NK-92 treated with Interleukin-12 subunit alpha and Interleukin-12 subunit beta, amount 100 ng/mL, for 24 hours (cell line): Measurements from ENCODE around the gene GGTA1.
"Not testable (repeated sequence)": the region's sequence is repeated elsewhere in the genome, so short reads cannot be mapped to it uniquely, and the experiment has no call there.

ENCODE experiments used
- DNase-seq: peaks from one replicate; lab custom pipeline; 2025; lab: John Stamatoyannopoulos, UW

Gene GGTA1

DNA sequence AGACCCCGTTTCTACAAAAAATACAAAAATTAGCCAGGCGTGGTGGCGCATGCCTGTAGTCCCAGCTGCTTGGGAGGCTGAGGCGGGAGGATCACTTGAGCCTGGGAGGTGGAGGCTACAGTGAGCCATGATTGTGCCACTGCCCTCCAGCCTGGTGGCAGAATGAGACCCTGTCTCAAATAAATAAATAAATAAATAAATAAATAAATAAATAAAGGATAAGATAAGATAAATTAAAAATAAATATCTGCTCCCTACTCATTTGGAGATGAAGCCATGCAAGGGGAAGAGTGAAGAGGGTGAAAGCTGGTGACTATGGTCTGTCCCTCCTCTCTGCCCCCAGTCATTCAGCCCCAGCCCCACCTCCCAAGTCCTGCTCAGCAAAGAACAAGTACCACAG lies 41.2 kb downstream of the GGTA1 start:
- DNase-seq: not testable (repeated sequence)

DNA sequence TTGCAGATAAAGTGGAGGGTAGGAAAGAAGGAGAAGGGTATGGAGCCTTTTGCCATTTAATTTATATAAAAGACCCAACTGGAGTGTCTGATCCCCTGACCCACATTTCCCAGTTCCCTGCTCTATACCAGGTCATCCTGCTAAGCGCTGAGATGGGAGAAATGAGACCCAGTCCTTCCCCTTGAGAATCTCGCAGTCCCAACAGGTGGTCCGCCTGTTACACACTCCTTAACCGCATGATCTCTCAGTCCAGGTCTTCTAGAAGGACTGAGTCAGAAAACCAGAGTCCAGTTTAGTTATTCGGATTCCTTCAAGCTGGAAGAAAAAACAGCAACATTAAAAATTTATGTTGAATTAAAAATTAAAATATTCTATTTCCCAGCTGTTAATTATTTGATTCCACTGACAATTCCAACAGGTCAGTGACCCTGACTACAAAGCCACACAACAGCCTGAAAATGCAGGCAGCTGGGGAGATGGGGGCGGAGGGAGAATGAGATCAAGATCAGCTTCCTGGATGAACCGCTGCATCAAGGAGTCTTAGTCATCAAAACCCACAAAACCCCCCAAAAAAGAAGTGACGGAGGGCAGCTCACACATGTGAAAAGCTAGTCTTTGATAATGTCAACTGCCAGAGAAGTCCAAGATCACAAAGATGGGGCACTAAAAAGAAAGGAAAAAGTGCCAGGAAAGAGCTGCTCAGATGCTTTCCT lies 44.0 kb downstream of the GGTA1 start:
- no peak for DNase-seq

DNA sequence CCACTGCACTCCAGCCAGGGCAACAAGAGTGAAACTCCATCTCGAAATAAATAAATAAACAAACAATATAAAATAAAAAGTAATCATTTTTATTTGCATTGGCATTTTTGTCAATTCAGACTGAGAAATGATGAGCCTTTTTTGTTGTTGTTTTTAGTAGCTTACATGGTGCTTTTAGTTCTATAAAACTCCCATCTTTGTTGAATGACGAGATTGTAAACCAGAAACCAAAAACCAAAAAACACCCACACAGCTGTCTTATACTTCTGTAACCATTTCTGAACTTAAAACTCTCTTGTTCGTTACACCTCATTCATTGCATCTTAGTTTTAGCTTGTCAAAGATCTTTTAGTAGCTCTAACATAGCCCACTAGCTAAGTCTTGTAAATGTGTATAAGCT lies 44.7 kb downstream of the GGTA1 start:
- DNase-seq: no peak

DNA sequence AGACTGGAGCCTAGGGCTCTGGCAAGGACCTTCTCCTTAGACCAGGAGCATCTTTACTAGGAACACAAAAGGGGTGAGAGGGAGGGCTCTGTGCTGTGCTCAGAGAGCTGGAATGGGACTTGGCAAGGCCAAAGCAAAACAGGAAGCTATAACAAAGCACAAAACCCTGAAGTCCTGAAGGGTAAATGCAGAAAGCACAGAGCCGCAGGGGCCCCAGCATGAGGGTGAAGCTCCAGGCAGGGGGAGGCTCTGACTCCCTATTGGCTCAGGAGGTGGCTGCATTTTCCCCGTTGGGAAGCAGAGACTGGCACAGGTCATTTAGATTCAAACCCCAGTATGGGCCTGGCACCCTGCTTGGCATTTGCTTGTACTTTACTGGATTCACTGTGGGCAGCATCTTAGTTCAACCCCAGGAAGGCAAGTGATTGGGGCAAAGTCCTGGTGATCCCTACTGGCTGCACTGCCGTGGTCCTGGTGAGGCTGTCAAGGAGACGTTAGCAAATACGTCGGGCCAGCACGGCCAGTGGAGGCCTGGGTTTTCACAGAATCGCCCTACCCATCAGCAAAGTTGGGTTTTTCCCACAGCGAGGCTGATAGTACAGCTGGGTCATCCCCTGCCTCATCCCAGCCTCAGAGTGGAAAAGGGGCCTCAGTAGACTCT lies 46.3 kb downstream of the GGTA1 start:
- DNase-seq: no peak

DNA sequence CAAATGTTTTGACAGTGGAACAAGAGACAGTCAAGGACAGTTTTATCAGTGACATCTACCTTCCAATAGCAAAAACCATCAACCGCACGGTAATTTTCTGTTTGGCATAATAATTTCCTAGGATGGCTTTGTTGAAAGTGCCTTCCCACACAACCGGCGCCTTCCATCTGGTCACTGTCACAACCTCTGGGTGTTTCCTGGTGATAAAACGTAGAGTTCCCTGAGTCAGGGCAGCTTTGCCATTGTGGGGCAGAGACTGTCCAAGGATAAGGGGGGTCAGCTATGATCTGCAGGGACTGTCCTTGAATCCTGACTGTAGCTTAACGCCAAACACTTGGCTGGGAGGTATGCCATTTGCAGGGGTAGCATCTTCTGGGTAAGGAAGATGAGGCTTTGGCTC lies 47.6 kb downstream of the GGTA1 start:
- no peak for DNase-seq

DNA sequence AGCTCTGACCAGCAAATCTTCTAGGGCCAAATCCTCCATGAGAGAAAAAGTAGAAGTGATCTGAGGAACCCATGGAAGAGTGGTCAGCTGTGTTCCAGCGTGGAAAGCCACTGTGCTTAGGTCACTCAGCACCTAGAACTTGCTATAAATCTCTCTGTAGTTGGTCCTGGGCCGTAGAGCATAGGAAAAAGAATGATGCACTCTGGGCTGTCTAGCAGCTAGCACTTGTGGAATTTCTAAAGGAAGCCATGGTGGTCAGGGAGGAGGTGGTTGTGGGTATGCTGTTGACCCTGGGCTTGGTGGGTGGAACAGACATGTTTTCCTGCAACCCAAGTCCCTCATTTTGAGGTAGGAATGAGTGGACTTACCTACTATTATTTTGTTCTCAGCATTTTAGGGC lies 48.1 kb downstream of the GGTA1 start:
- no peak for DNase-seq

DNA sequence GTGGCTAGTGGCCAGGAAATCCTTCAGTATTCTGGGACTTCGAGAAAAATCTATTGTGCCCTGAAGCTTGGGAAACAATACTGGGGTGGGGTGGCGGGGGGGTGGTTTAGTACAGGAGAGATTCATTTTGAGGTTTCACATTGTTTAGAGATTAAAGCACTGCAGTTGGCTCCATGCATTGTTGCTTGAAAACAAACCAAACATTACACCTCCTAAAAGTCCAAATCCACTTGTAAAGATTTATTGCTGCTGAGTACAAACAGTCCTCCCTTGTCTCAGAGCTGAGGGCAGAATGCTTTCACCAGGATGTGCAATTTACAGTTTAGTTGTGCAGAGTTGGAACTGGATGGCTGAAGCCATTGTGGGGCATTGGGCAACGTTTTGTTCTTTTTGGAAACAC lies 49.4 kb downstream of the GGTA1 start:
- DNase-seq: no peak

DNA sequence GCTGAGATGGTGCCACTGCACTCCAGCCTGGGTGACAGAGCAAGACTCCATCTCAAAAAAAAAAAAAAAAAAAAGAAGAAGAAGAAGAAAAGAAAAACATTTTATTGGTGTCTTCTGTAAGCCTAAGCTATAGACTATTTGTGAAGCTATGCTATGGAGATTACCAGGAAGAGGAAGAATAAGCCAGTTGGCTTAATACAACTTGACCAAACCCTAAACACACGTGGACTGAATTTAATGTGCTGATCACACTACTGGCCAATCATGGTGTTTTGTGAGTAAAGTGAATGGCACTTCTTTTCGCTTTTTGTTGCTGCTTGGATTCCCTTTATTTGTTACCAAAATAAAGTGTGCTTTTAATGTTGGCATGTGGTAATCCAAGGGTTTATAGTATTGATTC lies 49.9 kb downstream of the GGTA1 start:
- no peak for DNase-seq

DNA sequence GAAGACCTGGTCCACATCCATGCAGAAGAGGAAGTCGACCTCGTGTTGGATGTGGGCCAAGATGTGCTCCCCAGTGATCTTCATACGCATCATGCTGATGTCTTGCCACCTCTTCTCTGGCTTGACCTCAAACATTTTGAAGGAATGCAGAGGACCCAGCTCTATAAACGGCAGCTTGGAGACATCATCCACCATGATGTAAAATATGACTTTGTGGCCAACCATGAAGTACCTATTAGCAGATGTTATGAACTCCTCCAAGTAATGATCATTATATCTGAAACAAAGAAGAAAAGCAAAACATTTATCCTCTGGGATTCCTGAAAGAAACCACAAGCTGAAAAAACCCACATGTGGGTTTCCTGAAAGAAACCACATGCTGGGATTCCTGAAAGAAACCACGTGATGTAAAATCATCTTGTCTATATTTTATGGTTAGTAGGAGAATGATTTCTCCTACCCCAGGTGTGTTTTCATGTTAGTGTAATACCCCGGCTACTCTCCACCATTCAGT lies 52.3 kb downstream of the GGTA1 start:
- no peak for DNase-seq

DNA sequence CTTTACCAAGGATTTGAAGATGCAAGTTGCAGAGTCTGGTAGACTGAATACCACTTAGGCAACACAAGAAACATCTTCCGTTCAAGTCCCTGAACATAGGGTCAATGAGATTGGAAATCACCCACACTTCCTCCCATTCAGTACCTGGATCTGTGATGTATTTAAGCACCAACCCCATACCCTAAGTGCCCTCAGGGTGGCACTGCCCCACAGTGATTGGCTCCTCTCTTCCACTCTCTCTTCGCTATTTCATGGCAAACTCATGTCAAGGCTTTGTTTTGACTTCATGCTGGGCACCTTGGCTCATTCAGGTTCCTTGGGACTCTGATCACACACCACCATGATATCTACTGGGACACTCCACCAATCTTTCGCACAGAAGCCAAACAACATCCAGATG lies 53.7 kb downstream of the GGTA1 start:
- DNase-seq: no peak

DNA sequence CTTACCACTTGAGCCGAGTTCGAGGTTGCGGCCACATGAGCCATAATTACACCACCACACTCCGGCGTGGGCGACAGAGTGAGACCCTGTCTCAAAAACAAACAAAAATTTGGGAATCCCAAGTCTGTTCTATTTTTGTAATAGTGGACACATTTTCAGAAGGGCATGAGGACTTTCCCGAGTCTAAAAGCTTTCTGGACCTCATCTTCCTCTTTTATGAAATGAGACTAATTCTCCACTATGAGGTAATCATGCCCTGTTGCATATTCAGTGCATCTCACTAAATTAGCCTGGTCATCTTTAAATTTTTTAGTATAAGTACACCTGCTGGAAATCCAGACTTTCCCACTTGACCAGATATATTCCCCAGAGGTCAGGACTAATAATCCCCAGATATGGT lies 55.7 kb downstream of the GGTA1 start:
- no peak for DNase-seq

DNA sequence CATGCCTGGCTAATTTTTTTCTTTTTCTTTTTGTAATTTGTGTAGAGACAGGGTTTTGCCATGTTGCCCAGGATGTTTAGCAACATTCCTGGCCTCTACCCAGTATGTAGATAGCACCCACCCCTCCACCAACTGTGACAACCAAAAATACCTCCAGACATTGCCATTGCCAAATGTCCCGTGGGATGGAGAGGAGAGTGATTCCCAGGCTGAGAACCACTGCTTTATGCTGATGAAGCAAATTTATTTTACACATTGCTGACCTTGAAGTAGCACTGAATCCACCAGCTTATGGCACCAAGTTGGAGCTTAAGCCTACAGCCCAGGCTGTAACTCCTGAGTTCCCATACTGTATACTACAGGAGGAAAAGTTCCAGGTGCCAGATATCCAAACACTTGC lies 58.5 kb downstream of the GGTA1 start:
- no peak for DNase-seq

DNA sequence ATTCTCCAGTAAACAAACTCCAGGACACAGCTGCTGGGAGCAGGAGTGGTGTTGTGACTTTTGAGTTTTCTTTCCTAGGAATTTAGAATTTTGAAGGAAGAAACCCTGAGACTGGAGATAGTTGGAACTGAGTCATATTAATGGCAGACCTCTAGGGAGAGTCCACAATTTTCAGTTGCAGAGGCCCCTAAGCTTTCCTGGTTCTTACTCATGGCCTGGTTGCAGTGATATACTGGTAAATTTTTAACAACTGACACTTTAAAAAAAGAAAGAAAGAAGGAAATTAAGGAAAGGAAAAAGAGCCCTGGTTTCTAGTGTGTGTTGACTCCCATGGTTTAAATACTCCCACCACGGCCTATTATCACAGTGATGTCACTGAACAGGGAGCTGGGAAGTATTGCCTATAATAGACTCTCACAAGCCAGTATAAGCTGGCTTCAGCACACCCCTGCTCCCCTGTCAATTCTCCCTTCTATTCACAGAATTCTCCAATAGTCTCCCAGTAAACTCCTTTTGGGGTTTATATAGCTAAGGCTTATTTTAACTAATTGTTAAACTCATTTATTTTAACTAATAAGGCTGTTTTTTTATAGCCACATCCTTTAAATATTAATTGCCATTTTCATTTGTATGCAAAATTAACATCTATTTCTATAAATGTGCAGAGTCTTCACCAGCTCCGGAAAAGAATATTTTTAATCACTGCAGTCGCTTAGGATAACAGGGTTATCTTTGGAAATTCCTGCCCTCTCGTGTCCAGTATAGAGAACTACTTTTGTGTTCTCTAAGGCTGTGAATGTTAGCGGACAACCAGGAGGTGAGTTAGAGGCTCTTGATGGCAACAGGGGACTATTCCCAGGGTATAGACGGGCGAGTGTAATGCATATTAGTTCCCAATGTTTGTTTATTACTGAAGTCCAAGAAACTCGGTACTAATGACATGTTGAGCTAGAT lies 59.7 kb downstream of the GGTA1 start:
- no peak for DNase-seq

DNA sequence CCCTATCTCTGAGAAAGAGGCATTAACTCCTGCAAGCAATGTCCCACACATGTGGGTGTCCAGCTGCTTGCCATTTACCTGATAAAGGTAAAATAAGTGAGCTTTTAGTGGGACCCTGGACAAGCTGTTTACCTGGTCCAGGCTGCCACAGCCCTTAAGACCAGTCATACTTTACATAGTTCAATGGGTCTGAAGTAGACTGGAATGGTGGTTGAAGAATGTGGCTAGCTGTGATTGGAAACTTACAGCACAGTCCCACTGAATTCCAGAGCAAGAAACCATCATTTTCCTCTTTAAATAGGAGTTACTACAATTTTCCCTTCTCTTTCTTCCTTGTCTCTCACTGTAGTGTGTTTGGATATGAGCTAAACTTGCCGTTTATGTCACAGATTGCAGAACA lies 60.6 kb downstream of the GGTA1 start:
- no peak for DNase-seq

DNA sequence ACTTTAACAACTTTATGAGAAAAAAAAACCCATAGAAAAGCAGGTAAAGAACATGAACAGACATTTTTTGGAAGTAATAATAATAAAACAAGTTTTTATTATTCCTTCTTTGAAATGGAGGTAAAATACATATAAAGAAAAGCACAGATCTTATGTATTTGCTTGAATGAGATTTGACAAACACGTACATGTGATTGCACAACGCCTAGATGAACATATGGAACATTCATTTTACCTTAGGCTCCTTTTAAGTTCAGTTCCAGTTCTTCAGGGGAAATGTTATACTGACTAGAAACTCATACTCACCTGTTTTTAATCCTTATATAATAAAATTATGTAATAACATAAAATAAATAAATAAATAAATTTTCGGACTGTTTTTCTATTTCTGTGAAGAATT lies 61.8 kb downstream of the GGTA1 start:
- no peak for DNase-seq

DNA sequence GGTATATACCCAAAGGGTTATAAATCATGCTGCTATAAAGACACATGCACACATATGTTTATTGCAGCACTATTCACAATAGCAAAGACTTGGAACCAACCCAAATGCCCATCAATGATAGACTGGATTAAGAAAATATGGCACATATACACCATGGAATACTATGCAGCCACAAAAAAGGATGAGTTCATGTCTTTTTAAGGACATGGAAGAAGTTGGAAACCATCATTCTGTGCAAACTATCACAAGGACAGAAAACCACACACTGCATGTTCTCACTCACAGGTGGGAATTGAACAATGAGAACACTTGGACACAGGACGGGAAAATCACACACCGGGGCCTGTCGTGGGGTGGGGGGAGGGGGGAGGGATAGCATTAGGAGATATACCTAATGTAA lies 62.6 kb downstream of the GGTA1 start:
- DNase-seq: not testable (repeated sequence)

DNA sequence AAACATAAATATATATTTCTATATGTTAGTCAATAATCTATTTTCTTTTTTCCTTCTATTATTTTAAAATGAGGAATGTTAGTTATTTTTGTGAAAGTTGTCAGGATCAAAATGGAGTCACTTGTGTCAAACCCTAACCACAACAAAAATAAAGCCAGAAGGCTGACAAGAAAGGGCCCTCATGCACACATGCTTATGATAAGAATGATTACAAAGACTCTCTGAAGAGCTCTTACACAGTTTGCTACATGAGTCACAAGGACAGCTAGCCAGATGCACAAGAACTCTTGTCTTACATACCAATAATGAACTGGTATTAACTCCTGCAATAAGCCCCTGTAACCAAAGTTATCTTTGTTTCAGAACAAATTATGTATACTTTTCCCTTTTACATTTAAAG lies 64.7 kb downstream of the GGTA1 start:
- no peak for DNase-seq

DNA sequence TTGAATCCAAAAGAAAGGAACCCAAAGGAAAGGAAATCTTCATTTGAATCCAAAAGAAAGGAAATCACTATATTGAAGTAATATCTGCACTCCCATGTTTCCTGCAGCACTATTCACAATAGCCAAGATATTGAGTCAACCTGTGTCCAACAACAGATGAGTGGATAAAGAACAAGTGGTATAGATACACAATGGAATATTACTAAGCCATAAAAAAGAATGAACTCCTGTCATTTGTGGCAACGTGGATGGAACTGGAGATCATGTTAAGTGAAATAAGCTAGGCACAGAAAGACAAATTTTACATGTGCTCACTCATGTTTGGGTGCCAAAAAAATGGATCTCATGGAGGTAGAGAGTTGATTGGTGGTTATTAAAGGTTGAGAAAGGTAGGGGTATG lies 71.7 kb downstream of the GGTA1 start:
- no peak for DNase-seq

DNA sequence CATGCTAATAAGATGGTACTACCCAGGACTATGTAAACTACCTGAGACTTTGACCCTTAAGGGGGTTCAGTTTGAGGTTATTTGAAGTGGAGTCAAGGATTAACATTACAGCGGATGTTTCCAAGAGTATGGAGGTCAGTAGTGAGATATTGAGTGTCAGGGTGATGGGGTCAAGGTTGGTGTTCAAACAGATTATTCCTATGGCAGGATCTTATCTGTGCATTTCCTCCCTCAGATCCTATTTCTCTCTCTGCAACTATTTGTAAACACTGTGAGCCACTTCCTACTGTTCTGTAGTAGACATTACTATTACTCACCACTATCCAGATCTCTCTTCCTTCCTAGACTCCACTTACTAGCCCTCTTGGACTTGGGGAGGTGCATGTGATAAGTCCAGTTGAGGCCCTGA lies 75.6 kb downstream of the GGTA1 start:
- no peak for DNase-seq

DNA sequence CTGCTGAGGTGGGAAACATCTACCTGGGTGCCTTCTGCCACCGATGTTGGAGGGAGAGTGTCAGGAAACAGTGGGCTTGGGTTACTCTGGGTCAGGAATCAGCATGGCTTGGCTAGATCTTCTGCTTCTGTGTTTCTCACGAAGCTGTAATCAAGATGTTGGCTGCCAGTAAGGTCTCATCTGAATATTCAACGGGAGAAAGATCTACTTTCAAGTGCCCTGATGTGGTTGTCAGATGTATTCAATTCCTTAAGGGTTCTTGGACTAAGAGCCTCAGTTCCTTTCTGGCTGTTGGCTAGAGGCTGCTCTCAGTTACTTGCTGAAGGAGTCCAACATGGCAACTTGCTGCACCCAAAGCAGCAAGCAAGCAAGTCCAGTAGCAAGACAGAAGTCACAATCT lies 87.7 kb downstream of the GGTA1 start:
- no peak for DNase-seq

DNA sequence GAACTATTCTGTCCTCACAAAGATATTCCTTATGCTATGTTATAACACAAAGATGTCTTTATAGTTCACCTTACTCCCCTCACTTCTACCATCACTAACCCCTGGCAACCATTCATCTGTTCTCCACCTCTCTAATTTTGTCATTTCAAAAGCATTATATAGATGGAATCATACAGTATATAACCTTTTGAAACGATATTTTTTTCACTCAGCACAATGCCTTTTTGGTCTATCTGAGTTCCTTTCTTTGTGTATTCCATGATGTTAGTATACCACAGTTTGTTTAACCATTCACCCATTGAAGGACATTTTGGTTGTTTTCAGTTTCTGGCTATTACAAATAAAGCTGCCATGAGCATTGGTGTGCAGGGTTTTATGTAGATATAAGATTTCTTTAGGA lies 93.7 kb downstream of the GGTA1 start:
- DNase-seq: no peak
